ENCODE measurements around the gene NR2F1.

Gene NR2F1

GRCh38 chr5:93610581-93611272 lies 27.7 kb downstream of the NR2F1 start:
- DNase-seq (ENCODE audit: low read depth) = no peak
- no peak overlapping the region for H3K4me3 ChIP-seq (ENCODE audit: low read length)
- no peak for TF ChIP-seq CTCF (conservative IDR thresholded peaks at IDR 0.05; ENCODE audit: low read length)

GRCh38 chr5:93611273-93611975 lies 28.4 kb downstream of the NR2F1 start:
- H3K4me3 ChIP-seq (ENCODE audit: low read length) = no peak overlapping the region
- DNase-seq (ENCODE audit: low read depth) = no peak
- no peak for TF ChIP-seq CTCF (conservative IDR thresholded peaks at IDR 0.05; ENCODE audit: low read length)

- DNase-seq (ENCODE audit: low read depth) = peak; percentile 25
- H3K4me3 ChIP-seq (ENCODE audit: low read length) = no peak overlapping the region
- TF ChIP-seq CTCF (conservative IDR thresholded peaks at IDR 0.05; ENCODE audit: low read length) = no peak
These were observed 29.2 kb downstream of the NR2F1 start for GRCh38 chr5:93611976-93612854.

GRCh38 chr5:93612855-93613243 lies 29.8 kb downstream of the NR2F1 start:
- H3K4me3 ChIP-seq (ENCODE audit: low read length) = no peak overlapping the region
- no peak for TF ChIP-seq CTCF (conservative IDR thresholded peaks at IDR 0.05; ENCODE audit: low read length)
- DNase-seq (ENCODE audit: low read depth) = no peak

- H3K4me3 ChIP-seq (ENCODE audit: low read length) = no peak overlapping the region
- DNase-seq (ENCODE audit: low read depth) = no peak
- no peak for TF ChIP-seq CTCF (conservative IDR thresholded peaks at IDR 0.05; ENCODE audit: low read length)
These were observed 33.6 kb downstream of the NR2F1 start for GRCh38 chr5:93616538-93617174.

GRCh38 chr5:93620487-93621326 lies 37.7 kb downstream of the NR2F1 start:
- H3K4me3 ChIP-seq (ENCODE audit: low read length) = peak overlapping the region; percentile 61
- DNase-seq (ENCODE audit: low read depth) = peak; percentile 57
- TF ChIP-seq CTCF (conservative IDR thresholded peaks at IDR 0.05; ENCODE audit: low read length) = no peak

Data from AG10803 (cell line).